ENCODE data around the gene MAPKBP1.

The MAPKBP1 gene

GRCh38 chr15:41806291-41807181 lies 32.3 kb downstream of the MAPKBP1 start:
- no peak for DNase-seq (ENCODE audit: low spot score)

GRCh38 chr15:41809121-41809520 lies 34.8 kb downstream of the MAPKBP1 start:
- no peak for DNase-seq (ENCODE audit: low spot score)

GRCh38 chr15:41809526-41810220 lies 35.4 kb downstream of the MAPKBP1 start:
- DNase-seq (ENCODE audit: low spot score): no peak

GRCh38 chr15:41810651-41811431 lies 36.6 kb downstream of the MAPKBP1 start:
- no peak for DNase-seq (ENCODE audit: low spot score)

- DNase-seq (ENCODE audit: low spot score): peak; percentile 91
Observed at GRCh38 chr15:41811432-41812195, 37.3 kb downstream of the MAPKBP1 start.

- no peak for DNase-seq (ENCODE audit: low spot score)
Observed at GRCh38 chr15:41812820-41813375, 38.6 kb downstream of the MAPKBP1 start.

GRCh38 chr15:41813426-41813825 lies 39.1 kb downstream of the MAPKBP1 start:
- DNase-seq (ENCODE audit: low spot score): no peak

- no peak for DNase-seq (ENCODE audit: low spot score)
Observed at GRCh38 chr15:41814534-41814933, 40.2 kb downstream of the MAPKBP1 start.

- no peak for DNase-seq (ENCODE audit: low spot score)
Observed at GRCh38 chr15:41816788-41817187, 42.5 kb downstream of the MAPKBP1 start.

- DNase-seq (ENCODE audit: low spot score): no peak
Observed at GRCh38 chr15:41817327-41817726, 43.0 kb downstream of the MAPKBP1 start.

GRCh38 chr15:41817781-41818180 lies 43.5 kb downstream of the MAPKBP1 start:
- DNase-seq (ENCODE audit: low spot score): no peak

GRCh38 chr15:41819455-41820050 lies 45.3 kb downstream of the MAPKBP1 start:
- DNase-seq (ENCODE audit: low spot score): no peak

GRCh38 chr15:41820791-41821423 lies 46.6 kb downstream of the MAPKBP1 start:
- no peak for DNase-seq (ENCODE audit: low spot score)

GRCh38 chr15:41821831-41822230 lies 47.5 kb downstream of the MAPKBP1 start:
- DNase-seq (ENCODE audit: low spot score): no peak

GRCh38 chr15:41822471-41822870 lies 48.2 kb downstream of the MAPKBP1 start:
- DNase-seq (ENCODE audit: low spot score): no peak

- DNase-seq (ENCODE audit: low spot score): no peak
Observed at GRCh38 chr15:41822957-41823356, 48.7 kb downstream of the MAPKBP1 start.

GRCh38 chr15:41823502-41823901 lies 49.2 kb downstream of the MAPKBP1 start:
- DNase-seq (ENCODE audit: low spot score): no peak

GRCh38 chr15:41824062-41824745 lies 49.9 kb downstream of the MAPKBP1 start:
- DNase-seq (ENCODE audit: low spot score): no peak

GRCh38 chr15:41825145-41825544 lies 50.9 kb downstream of the MAPKBP1 start:
- DNase-seq (ENCODE audit: low spot score): no peak
